Renal pelvis (tissue), 4 donors: ENCODE data around the gene SAA1. TPM values are rescaled to one million over a fixed set of nuclear protein-coding genes. Genes with fewer than 3 reads are reported as not detected.

Source experiments
- DNase-seq: peaks from one replicate; pipeline ENCODE4 v3.0.0-alpha.2; 2013
- polyA plus RNA-seq, 3 donors: library from polyadenylated mRNA; unstranded; fragments of 120-200 nt; gene quantifications; one replicate each; pipeline ENCODE4 v1.2.1, GENCODE V29; 2013; ENCODE audit not compliant: insufficient read length in 3 of 3

The SAA1 gene
- polyA plus RNA-seq, 3 donors: not detected

GRCh38 chr11:18309691-18310090, 43.6 kb downstream of the SAA1 start:
- DNase-seq: no peak

GRCh38 chr11:18310800-18311340, 44.8 kb downstream of the SAA1 start:
- no peak for DNase-seq

GRCh38 chr11:18312012-18312411, 45.9 kb downstream of the SAA1 start:
- DNase-seq: no peak

GRCh38 chr11:18312663-18313420, 46.8 kb downstream of the SAA1 start:
- no peak for DNase-seq

GRCh38 chr11:18313965-18314763, 48.1 kb downstream of the SAA1 start:
- DNase-seq: no peak

- no peak for DNase-seq
Measured at GRCh38 chr11:18314784-18315523, 48.9 kb downstream of the SAA1 start.

GRCh38 chr11:18315893-18316292, 49.8 kb downstream of the SAA1 start:
- DNase-seq: no peak

GRCh38 chr11:18317551-18317950, 51.5 kb downstream of the SAA1 start:
- no peak for DNase-seq

Other genes with a start within 250 kb of the SAA1 start
- 1 to 10 TPM in 2 of 3 donors, under 1 TPM in 1; 0.36 to 2.0 (median 1.6) TPM for gene TPH1, start 220.0 kb upstream of the SAA1 start, polyA plus RNA-seq
- 10 to 100 TPM; 25.9 to 39.7 (median 36.1) TPM for gene SAAL1, start 160.2 kb upstream of the SAA1 start, polyA plus RNA-seq
- gene MRGPRX3, start 133.7 kb upstream of the SAA1 start, polyA plus RNA-seq: under 1 TPM in 1 of 3 donors, not detected in 2; 0.13 TPM
- not detected for gene MRGPRX4, start 93.4 kb upstream of the SAA1 start, polyA plus RNA-seq
- not detected for gene SAA4, start 29.5 kb upstream of the SAA1 start, polyA plus RNA-seq
- gene SAA2, start 17.6 kb upstream of the SAA1 start, polyA plus RNA-seq: under 1 TPM in 1 of 3 donors, not detected in 2; 0.31 TPM
- 10 to 100 TPM; 19.9 to 26.0 (median 24.3) TPM for gene HPS5, start 55.9 kb downstream of the SAA1 start, polyA plus RNA-seq
- gene GTF2H1, start 56.3 kb downstream of the SAA1 start, polyA plus RNA-seq: 10 to 100 TPM; 47.6 to 64.0 (median 58.7) TPM
- gene LDHA, start 128.3 kb downstream of the SAA1 start, polyA plus RNA-seq: 100 to 1,000 TPM; 298 to 317 (median 306) TPM
- gene LDHC, start 146.1 kb downstream of the SAA1 start, polyA plus RNA-seq: 1 to 10 TPM in 2 of 3 donors, under 1 TPM in 1; 0.13 to 2.2 (median 1.9) TPM
- gene LDHAL6A, start 189.6 kb downstream of the SAA1 start, polyA plus RNA-seq: 1 to 10 TPM in 2 of 3 donors, under 1 TPM in 1; 0.67 to 1.5 (median 1.5) TPM